MCF 10A (cell line): Measurements from ENCODE around the gene ELK3. TPM values are rescaled to one million over a fixed set of nuclear protein-coding genes. Genes with fewer than 3 reads are reported as not detected.
A peak's percentile ranks its signal among the peaks of the same experiment; 100 is the strongest.

ENCODE experiments used
- BruUV-seq: library from RNA; stranded (reverse); fragments of 400-500 nt; replicated peaks from 2 replicates; lab custom pipeline; 2021; lab: Mats Ljungman, UMichigan
- CTCF ChIA-PET: fragments of 300-600 bp; sonication (Branson Sonifier 250); formaldehyde crosslinking; extraction: SDS; loops from one replicate; lab custom pipeline; 2021; ENCODE audit warnings: antibody characterized with exemption, inconsistent platforms; lab: Yijun Ruan, JAX
- POLR2A ChIA-PET: fragments of 300-600, 350-650 bp; sonication (Branson Sonifier 250); formaldehyde crosslinking; extraction: SDS; loops from one replicate; lab custom pipeline; 2020; ENCODE audit warnings: antibody characterized with exemption, inconsistent platforms; lab: Yijun Ruan, JAX
- DNase-seq: peaks from one replicate; pipeline ENCODE4 v3.0.0-alpha.2; 2018; ENCODE audit not compliant: unreplicated experiment
- H3K27ac Mint-ChIP-seq: one replicate; pipeline ENCODE4 v1.8.0; 2022; ENCODE audit warnings: mild to moderate bottlenecking, low read depth, mixed read lengths; ENCODE audit not compliant: unreplicated experiment
- H3K27me3 Mint-ChIP-seq: one replicate; pipeline ENCODE4 v1.8.0; 2022; ENCODE audit warnings: mixed read lengths; ENCODE audit not compliant: insufficient read depth, unreplicated experiment
- H3K36me3 Mint-ChIP-seq: one replicate; pipeline ENCODE4 v1.8.0; 2022; ENCODE audit warnings: mild to moderate bottlenecking, moderate library complexity, mixed read lengths; ENCODE audit not compliant: insufficient read depth, unreplicated experiment
- H3K4me1 Mint-ChIP-seq: one replicate; pipeline ENCODE4 v1.8.0; 2022; ENCODE audit warnings: mixed read lengths; ENCODE audit not compliant: insufficient read depth, unreplicated experiment
- H3K4me3 Mint-ChIP-seq: one replicate; pipeline ENCODE4 v1.8.0; 2022; ENCODE audit warnings: mild to moderate bottlenecking, moderate library complexity, mixed read lengths; ENCODE audit not compliant: unreplicated experiment
- H3K9me3 Mint-ChIP-seq: one replicate; pipeline ENCODE4 v1.8.0; 2022; ENCODE audit warnings: mixed read lengths; ENCODE audit not compliant: unreplicated experiment
- CTCF ChIP-seq: fragments of 200-600 bp; IDR thresholded peaks from one replicate; pipeline ENCODE4 v1.8.0; 2022; ENCODE audit warnings: antibody characterized with exemption, mild to moderate bottlenecking; ENCODE audit not compliant: unreplicated experiment
- intact Hi-C: fragments of 100-400 bp; cut with micrococcal nuclease; formaldehyde crosslinking; loops from 2 replicates; pipeline ENCODE4 v1.14.1; 2022
- total RNA-seq: library from RNA; stranded (reverse); gene quantifications from 2 replicates; pipeline ENCODE4 v1.2.3, GENCODE V29; 2022

Gene ELK3
- total RNA-seq, 1 experiment from 2014 or later, result 50.1 TPM

GRCh38 chr12:96218989-96219678, 25.0 kb downstream of the ELK3 start:
- peak overlapping the region; percentile 76 for H3K4me3 Mint-ChIP-seq
- peaks cover 67% of the 10 kb centered on the region for H3K36me3 Mint-ChIP-seq
- peak overlapping the region; percentile 100 for H3K27ac Mint-ChIP-seq
- peak; percentile 82 for DNase-seq
- no peak for TF ChIP-seq CTCF
- TSS peak; percentile 97 for BruUV-seq
- no peaks in the 10 kb centered on the region for H3K9me3 Mint-ChIP-seq
- intact Hi-C loops, result loop anchor here (5.0 kb wide), 2 partner anchors 283 to 298 kb away; no protein-coding TSS in a partner anchor
- no peaks in the 10 kb centered on the region for H3K27me3 Mint-ChIP-seq
- CTCF ChIA-PET, result interaction anchor here (0.8 to 9.8 kb wide), 9 partner anchors 10 to 299 kb away, joined by 3 to 78 read pairs (median 5); partner anchors contain the start of genes CDK17 and CFAP54
- peaks cover 51% of the 10 kb centered on the region for H3K4me1 Mint-ChIP-seq
- POLR2A ChIA-PET, result interaction anchor here (0.6 to 12.3 kb wide), 22 partner anchors 10 to 270 kb away, joined by 3 to 171 read pairs (median 5); partner anchors contain the start of genes CDK17, CFAP54 and LTA4H

- Mint-ChIP-seq H3K36me3 (peaks cover 66% of the 10 kb centered on the region), H3K4me1 (peaks cover 51% of the 10 kb centered on the region), H3K27me3 (no peaks in the 10 kb centered on the region), H3K4me3 (peak overlapping the region; percentile 76), H3K9me3 (no peaks in the 10 kb centered on the region), H3K27ac (peak overlapping the region; percentile 100)
- BruUV-seq, result no TSS peak
- TF ChIP-seq CTCF, result no peak
- ChIA-PET POLR2A (interaction anchor here (0.6 to 12.3 kb wide), 21 partner anchors 9 to 269 kb away, joined by 3 to 171 read pairs (median 5); partner anchors contain the start of genes CDK17, CFAP54 and LTA4H), CTCF (interaction anchor here (0.8 to 9.8 kb wide), 12 partner anchors 9 to 298 kb away, joined by 3 to 78 read pairs (median 4); partner anchors contain the start of genes CDK17 and CFAP54)
- intact Hi-C loops, result loop anchor here (2.0 to 5.0 kb wide), 3 partner anchors 15 to 298 kb away; no protein-coding TSS in a partner anchor
- DNase-seq, result peak; percentile 99
These were observed 25.6 kb downstream of the ELK3 start for GRCh38 chr12:96219700-96220206.

- Mint-ChIP-seq H3K36me3 (peaks cover 63% of the 10 kb centered on the region), H3K27ac (peak overlapping the region; percentile 100), H3K4me1 (peaks cover 45% of the 10 kb centered on the region), H3K27me3 (no peaks in the 10 kb centered on the region), H3K4me3 (peak overlapping the region; percentile 76), H3K9me3 (no peaks in the 10 kb centered on the region)
- intact Hi-C loops, result loop anchor here (2.0 kb wide), 1 partner anchor 14 kb away; no protein-coding TSS in a partner anchor
- no TSS peak for BruUV-seq
- TF ChIP-seq CTCF, result no peak
- ChIA-PET POLR2A (interaction anchor here (0.6 to 12.3 kb wide), 8 partner anchors 8 to 284 kb away, joined by 3 to 171 read pairs (median 35); partner anchors contain the start of gene CDK17), CTCF (interaction anchor here (0.6 to 3.2 kb wide), 8 partner anchors 8 to 341 kb away, joined by 3 to 25 read pairs (median 4); partner anchors contain the start of gene CDK17)
- DNase-seq, result peak; percentile 27
These were observed 26.7 kb downstream of the ELK3 start for GRCh38 chr12:96220902-96221301.
